NCI-H128 (cell line): Measurements from ENCODE around the gene FAM110D.

ENCODE experiments used
- DNase-seq: peaks from one replicate; lab custom pipeline; 2025; ENCODE audit not compliant: unreplicated experiment; lab: John Stamatoyannopoulos, UW

Gene FAM110D

GRCh38 chr1:26187882-26188281 lies 29.0 kb downstream of the FAM110D start:
- DNase-seq, result no peak

GRCh38 chr1:26188477-26188876 lies 29.6 kb downstream of the FAM110D start:
- no peak for DNase-seq

GRCh38 chr1:26189331-26189730 lies 30.5 kb downstream of the FAM110D start:
- no peak for DNase-seq

- DNase-seq, result no peak
Observed at GRCh38 chr1:26189751-26190275, 30.9 kb downstream of the FAM110D start.

- DNase-seq, result no peak
Observed at GRCh38 chr1:26190373-26190987, 31.6 kb downstream of the FAM110D start, which contains the start of gene CATSPER4. Gene CATSPER4 (plus strand): TSS chr1:26190602. CDS start chr1:26190628, 26 bp downstream.

- no peak for DNase-seq
Observed at GRCh38 chr1:26191739-26192138, 32.9 kb downstream of the FAM110D start.

GRCh38 chr1:26195805-26196204 lies 36.9 kb downstream of the FAM110D start:
- DNase-seq, result no peak

- DNase-seq, result no peak
Observed at GRCh38 chr1:26197301-26197700, 38.4 kb downstream of the FAM110D start.

- DNase-seq, result no peak
Observed at GRCh38 chr1:26197813-26198212, 38.9 kb downstream of the FAM110D start.

- no peak for DNase-seq
Observed at GRCh38 chr1:26200413-26200812, 41.5 kb downstream of the FAM110D start.

- no peak for DNase-seq
Observed at GRCh38 chr1:26203642-26204318, 44.9 kb downstream of the FAM110D start.

- no peak for DNase-seq
Observed at GRCh38 chr1:26210147-26210870, 51.4 kb downstream of the FAM110D start.

- DNase-seq, result no peak
Observed at GRCh38 chr1:26212726-26213125, 53.8 kb downstream of the FAM110D start.

GRCh38 chr1:26213335-26213905 lies 54.5 kb downstream of the FAM110D start:
- DNase-seq, result no peak
